ENCODE data around the gene C5orf34. TPM values are rescaled to one million over a fixed set of nuclear protein-coding genes. Genes with fewer than 3 reads are reported as not detected.

Gene C5orf34
- total and polyA plus RNA-seq, 9 of the 15 experiments (the other 6 are each of a cell fraction or from before 2014, with no cell fraction given), result 13.2 to 32.6 (median 20.7) TPM

DNA sequence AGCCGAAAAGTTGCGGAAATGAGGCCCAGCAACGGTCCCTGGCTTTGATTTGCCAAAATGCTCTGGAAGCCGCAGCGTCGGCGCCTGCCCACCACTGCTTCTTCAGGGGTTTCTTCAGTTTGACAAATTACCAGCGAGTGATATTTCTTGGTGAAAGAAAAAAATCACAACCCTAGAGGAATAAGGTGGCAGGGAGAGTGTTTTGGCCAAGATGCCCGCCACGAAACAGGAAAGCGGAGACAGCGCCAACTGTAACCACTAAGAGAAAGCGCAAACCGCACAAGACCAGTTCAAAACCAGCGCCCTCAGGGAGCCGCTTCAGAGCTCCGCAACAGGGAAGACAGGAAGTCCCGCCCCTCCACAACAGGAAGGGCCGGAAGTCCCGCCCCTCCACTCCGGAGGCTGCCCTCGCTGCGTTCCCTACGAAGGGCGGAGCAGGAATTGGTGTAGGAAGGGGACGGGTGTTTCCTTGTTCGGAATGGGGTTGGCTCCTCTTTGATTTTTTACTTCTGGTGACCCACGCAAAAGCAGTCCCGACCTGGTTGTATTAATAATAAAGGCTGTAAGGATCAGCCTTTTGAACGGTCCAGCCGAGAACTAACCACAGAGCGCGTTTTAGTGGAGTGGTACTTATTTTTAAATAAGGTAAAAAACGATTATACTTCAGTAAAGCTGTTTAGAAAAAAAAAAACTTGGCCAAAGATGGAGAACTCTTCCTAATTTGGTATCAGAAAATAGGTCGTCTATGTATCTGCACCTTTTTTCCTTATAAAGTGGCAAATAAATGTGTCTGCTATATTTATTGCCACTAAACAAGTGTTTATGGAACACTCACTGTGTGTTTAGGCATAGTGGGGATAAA, at the start of gene C5orf34 (continued):
- TF ChIP-seq, protein P1, sequence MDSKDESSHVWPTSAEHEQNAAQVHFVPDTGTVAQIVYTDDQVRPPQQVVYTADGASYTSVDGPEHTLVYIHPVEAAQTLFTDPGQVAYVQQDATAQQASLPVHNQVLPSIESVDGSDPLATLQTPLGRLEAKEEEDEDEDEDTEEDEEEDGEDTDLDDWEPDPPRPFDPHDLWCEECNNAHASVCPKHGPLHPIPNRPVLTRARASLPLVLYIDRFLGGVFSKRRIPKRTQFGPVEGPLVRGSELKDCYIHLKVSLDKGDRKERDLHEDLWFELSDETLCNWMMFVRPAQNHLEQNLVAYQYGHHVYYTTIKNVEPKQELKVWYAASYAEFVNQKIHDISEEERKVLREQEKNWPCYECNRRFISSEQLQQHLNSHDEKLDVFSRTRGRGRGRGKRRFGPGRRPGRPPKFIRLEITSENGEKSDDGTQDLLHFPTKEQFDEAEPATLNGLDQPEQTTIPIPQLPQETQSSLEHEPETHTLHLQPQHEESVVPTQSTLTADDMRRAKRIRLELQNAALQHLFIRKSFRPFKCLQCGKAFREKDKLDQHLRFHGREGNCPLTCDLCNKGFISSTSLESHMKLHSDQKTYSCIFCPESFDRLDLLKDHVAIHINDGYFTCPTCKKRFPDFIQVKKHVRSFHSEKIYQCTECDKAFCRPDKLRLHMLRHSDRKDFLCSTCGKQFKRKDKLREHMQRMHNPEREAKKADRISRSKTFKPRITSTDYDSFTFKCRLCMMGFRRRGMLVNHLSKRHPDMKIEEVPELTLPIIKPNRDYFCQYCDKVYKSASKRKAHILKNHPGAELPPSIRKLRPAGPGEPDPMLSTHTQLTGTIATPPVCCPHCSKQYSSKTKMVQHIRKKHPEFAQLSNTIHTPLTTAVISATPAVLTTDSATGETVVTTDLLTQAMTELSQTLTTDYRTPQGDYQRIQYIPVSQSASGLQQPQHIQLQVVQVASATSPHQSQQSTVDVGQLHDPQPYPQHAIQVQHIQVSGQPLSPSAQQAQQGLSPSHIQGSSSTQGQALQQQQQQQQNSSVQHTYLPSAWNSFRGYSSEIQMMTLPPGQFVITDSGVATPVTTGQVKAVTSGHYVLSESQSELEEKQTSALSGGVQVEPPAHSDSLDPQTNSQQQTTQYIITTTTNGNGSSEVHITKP (IDR thresholded peaks at IDR 0.05; ENCODE audit: partially characterized antibody), result peak; percentile 51
- TF ChIP-seq HDAC3 (IDR thresholded peaks at IDR 0.05; ENCODE audit: borderline replicate concordance, partially characterized antibody) (no peak), CBFA2T2 (conservative IDR thresholded peaks at IDR 0.05) (no peak), TAF15 (IDR thresholded peaks at IDR 0.05; ENCODE audit: low read depth, low read length) (no peak), SRSF7 (optimal IDR thresholded peaks at IDR 0.05; ENCODE audit: low read depth, low read length) (no peak), HSF4 (CRISPR knock-in tag; IDR thresholded peaks at IDR 0.05; ENCODE audit: borderline replicate concordance) (no peak), GTF2F1 (IDR thresholded peaks at IDR 0.05; ENCODE audit: low read depth, low read length) (peak; percentile 79; the same call in 1 of the 2 replicates), ATF7 (IDR thresholded peaks at IDR 0.05) (peak; percentile 79), EGR1 (conservative IDR thresholded peaks at IDR 0.05) (no peak; the same call in 1 of the 2 replicates), CCNT2 (IDR thresholded peaks at IDR 0.05; ENCODE audit: borderline replicate concordance, extremely low read depth, insufficient read length, low read depth, low read length) (peak; percentile 32), ZNF217 (CRISPR knock-in tag; IDR thresholded peaks at IDR 0.05) (no peak), XRCC4 (IDR thresholded peaks at IDR 0.05; ENCODE audit: extremely low read depth, insufficient read depth, insufficient read length) (no peak), ZNF551 (CRISPR knock-in tag; IDR thresholded peaks at IDR 0.05) (no peak), TEAD2 (tag; IDR thresholded peaks at IDR 0.05) (no peak)
- TF ChIP-seq, protein P2, sequence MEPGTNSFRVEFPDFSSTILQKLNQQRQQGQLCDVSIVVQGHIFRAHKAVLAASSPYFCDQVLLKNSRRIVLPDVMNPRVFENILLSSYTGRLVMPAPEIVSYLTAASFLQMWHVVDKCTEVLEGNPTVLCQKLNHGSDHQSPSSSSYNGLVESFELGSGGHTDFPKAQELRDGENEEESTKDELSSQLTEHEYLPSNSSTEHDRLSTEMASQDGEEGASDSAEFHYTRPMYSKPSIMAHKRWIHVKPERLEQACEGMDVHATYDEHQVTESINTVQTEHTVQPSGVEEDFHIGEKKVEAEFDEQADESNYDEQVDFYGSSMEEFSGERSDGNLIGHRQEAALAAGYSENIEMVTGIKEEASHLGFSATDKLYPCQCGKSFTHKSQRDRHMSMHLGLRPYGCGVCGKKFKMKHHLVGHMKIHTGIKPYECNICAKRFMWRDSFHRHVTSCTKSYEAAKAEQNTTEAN (CRISPR knock-in tag; IDR thresholded peaks at IDR 0.05), result no peak
- TF ChIP-seq, protein P3, sequence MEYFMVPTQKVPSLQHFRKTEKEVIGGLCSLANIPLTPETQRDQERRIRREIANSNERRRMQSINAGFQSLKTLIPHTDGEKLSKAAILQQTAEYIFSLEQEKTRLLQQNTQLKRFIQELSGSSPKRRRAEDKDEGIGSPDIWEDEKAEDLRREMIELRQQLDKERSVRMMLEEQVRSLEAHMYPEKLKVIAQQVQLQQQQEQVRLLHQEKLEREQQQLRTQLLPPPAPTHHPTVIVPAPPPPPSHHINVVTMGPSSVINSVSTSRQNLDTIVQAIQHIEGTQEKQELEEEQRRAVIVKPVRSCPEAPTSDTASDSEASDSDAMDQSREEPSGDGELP (CRISPR knock-in tag; IDR thresholded peaks at IDR 0.05; ENCODE audit: borderline replicate concordance), result peak; percentile 67; the same call in 1 of the 2 replicates
- TF ChIP-seq, protein P4, sequence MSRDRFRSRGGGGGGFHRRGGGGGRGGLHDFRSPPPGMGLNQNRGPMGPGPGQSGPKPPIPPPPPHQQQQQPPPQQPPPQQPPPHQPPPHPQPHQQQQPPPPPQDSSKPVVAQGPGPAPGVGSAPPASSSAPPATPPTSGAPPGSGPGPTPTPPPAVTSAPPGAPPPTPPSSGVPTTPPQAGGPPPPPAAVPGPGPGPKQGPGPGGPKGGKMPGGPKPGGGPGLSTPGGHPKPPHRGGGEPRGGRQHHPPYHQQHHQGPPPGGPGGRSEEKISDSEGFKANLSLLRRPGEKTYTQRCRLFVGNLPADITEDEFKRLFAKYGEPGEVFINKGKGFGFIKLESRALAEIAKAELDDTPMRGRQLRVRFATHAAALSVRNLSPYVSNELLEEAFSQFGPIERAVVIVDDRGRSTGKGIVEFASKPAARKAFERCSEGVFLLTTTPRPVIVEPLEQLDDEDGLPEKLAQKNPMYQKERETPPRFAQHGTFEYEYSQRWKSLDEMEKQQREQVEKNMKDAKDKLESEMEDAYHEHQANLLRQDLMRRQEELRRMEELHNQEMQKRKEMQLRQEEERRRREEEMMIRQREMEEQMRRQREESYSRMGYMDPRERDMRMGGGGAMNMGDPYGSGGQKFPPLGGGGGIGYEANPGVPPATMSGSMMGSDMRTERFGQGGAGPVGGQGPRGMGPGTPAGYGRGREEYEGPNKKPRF (IDR thresholded peaks at IDR 0.05; ENCODE audit: low read depth, low read length), result no peak
- TF ChIP-seq, protein P5, sequence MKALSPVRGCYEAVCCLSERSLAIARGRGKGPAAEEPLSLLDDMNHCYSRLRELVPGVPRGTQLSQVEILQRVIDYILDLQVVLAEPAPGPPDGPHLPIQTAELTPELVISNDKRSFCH (CRISPR knock-in tag; IDR thresholded peaks at IDR 0.05), result no peak
- TF ChIP-seq, protein P5 (tag; IDR thresholded peaks at IDR 0.05), result no peak

All from K562 (cell line).